GM18868 (cell line): Measurements from ENCODE around the gene NUP85.
"Not testable (repeated sequence)": the region's sequence is repeated elsewhere in the genome, so short reads cannot be mapped to it uniquely, and the experiment has no call there.

Source experiments
- ATAC-seq: cut with Tn5 transposase; IDR thresholded peaks from one replicate; pipeline ENCODE4 v1.9.1; 2021; ENCODE audit warnings: mild to moderate bottlenecking, moderate library complexity; ENCODE audit not compliant: unreplicated experiment

Gene NUP85

GRCh38 chr17:75194879-75195278, 10.6 kb upstream of the NUP85 start:
- ATAC-seq = no peak

- ATAC-seq = no peak
Measured at GRCh38 chr17:75199886-75200618, 5.4 kb upstream of the NUP85 start.

GRCh38 chr17:75205793-75206163, 299 bp downstream of the NUP85 start:
- ATAC-seq = no peak

DNA sequence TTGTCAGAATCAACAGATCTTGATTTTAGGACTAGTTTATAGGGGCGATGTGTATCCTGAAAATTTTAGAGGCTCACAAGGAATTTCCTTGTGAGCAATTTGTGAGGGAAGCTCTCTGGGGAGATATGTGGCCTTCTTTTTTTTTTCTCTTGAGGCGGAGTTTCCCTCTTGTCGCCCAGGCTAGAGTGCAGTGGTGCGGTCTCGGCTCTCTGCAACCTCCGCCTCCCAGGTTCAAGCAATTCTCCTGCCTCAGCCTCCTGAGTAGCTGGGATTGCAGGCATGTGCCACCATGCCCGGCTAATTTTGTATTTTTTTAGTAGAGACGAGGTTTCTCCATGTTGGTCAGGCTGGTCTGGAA, 1.6 kb downstream of the NUP85 start:
- not testable (repeated sequence) for ATAC-seq

- ATAC-seq = no peak
Measured at GRCh38 chr17:75207760-75208159, 2.3 kb downstream of the NUP85 start.

- no peak for ATAC-seq
Measured at GRCh38 chr17:75208161-75208560, 2.7 kb downstream of the NUP85 start.

DNA sequence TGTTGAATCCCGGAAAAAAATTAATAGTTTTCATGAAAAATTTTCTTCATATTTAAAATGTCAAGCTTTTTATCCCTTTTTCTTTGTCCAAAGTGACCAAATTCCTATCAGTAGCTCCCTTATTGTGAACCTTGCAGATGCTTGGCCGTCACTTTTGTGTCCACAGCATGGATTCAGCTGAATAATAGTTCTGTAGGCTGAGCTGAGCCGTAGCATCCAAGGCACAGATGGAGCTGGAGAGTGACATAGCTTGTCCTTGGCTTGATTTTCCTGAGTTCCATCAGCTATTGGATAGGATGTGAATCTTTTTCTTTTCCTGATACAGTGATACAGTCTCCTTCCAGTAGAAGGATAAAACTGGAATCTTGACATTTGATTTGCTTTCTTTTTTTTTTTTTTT, 3.6 kb downstream of the NUP85 start:
- ATAC-seq = no peak

GRCh38 chr17:75218131-75218530, 12.7 kb downstream of the NUP85 start:
- no peak for ATAC-seq

DNA sequence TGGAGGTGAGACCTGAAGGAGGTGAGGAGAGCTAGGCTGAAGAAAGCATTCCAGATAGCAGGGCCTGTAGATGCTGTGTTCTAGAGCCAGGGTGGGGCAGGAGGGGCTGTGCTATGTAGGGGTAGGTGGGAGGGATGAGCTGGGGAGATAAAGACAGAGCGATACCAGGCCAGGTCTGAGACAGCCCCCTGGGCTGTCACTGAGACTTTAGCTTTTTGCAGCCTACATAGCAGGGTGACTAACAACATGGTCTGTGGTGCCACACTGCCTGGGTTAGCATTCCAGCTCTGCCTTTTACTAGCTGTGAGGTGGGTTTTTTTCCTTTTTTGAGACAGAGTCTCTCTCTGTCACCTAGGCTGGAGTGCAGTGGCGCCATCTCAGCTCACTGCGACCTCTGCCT, 14.3 kb downstream of the NUP85 start:
- no peak for ATAC-seq

DNA sequence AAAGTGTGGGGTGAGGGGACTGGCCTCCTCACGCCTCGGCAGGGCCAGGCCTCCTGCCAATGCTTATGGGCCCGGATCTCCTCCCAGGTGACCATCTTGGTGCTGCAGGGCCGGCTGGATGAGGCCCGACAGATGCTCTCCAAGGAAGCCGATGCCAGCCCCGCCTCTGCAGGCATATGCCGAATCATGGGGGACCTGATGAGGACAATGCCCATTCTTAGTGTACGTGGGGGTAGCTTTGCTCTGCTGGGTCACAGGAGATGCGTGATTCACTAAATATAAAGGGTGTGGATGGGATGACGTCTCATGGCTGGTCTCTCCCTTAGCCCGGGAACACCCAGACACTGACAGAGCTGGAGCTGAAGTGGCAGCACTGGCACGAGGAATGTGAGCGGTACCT, 19.5 kb downstream of the NUP85 start:
- no peak for ATAC-seq

- ATAC-seq = no peak
Measured at GRCh38 chr17:75227729-75228128, 22.2 kb downstream of the NUP85 start.

GRCh38 chr17:75228305-75228704, 22.8 kb downstream of the NUP85 start:
- ATAC-seq = no peak

DNA sequence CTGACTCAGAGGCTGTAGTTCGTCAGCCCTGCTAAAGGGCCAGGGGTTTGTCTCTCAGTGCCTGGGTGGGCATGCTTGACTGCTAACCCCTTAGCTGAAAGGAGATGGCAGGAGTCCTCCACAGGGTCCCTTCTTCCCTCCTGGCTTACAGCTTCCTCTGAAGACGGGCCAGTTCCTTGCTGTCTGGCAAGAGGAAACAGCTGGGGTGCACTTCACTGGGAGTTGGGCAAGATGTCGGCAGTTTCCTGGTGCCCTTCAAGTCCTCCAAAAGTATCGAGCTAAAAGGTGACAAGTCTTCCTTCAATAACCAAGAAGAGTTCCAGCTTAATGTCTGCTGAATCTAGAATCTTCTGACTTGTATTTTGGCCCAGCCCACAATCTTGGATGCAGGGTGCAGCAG, 23.4 kb downstream of the NUP85 start:
- no peak for ATAC-seq

- ATAC-seq = no peak
Measured at GRCh38 chr17:75231071-75231470, 25.6 kb downstream of the NUP85 start.

DNA sequence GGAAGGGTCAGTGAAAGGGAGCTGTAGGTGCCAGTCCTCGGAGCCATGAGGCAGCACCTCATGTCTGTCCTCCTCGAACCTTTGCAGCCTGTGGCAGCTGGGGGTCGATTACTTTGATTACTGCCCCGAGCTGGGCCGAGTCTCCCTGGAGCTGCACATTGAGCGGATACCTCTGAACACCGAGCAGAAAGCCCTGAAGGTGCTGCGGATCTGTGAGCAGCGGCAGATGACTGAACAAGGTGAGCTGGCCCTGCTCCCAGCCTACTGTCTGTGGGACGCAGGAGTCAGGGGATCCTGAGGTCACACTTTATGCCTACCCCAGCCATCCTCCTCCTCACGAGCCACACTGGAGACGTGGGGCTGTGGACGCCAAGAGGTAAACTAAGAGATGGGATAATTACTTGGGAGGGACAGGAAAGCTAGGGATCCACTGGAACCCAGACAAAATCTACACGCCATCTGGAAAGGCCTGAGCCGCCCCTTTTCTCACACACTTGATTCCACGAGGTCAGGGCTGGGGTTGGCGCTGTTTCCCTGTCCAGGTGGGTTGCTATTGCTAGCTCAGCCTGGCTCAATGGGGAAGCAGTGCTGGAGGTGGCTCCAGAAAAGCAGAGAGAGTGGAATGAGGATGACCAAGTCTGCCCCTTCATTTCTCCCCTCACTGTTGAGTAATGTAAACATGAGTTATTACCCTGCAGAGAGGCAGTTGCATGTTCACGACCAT, 26.4 kb downstream of the NUP85 start:
- no peak for ATAC-seq

GRCh38 chr17:75232786-75233185, 27.3 kb downstream of the NUP85 start:
- no peak for ATAC-seq

GRCh38 chr17:75237100-75238014, 31.9 kb downstream of the NUP85 start:
- ATAC-seq = no peak

GRCh38 chr17:75238020-75238580, 32.6 kb downstream of the NUP85 start:
- no peak for ATAC-seq

- no peak for ATAC-seq
Measured at GRCh38 chr17:75238684-75239191, 33.3 kb downstream of the NUP85 start.

DNA sequence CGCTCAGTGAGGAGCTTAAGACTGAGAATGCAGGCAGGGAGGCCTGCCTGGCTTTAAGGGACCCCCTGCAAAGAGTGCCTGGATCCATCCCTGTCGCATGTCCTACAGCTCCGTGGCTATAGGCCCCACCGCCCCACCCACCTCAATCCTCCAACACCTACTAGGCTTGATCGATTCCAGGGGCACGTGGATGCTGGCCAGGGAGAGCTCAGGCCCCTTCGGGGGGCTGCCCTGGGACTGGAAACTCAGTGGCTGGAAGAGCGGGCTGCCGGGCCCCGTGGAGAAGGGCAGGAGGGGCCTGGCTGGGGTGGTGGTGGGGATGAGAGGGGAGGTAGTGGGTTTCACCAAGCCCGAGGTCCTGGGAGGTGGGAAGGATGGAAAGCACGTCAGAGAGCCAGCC, 33.7 kb downstream of the NUP85 start:
- no peak for ATAC-seq

- no peak for ATAC-seq
Measured at GRCh38 chr17:75239778-75240393, 34.4 kb downstream of the NUP85 start.
